ENCODE results near the gene MIXL1. TPM values are rescaled to one million over a fixed set of nuclear protein-coding genes. Genes with fewer than 3 reads are reported as not detected.

MIXL1 gene
- total and polyA plus RNA-seq, 2 of the 13 experiments (the other 11 are each of a cell fraction or from before 2014, with no cell fraction given) = 7.6 to 18.5 TPM

DNA sequence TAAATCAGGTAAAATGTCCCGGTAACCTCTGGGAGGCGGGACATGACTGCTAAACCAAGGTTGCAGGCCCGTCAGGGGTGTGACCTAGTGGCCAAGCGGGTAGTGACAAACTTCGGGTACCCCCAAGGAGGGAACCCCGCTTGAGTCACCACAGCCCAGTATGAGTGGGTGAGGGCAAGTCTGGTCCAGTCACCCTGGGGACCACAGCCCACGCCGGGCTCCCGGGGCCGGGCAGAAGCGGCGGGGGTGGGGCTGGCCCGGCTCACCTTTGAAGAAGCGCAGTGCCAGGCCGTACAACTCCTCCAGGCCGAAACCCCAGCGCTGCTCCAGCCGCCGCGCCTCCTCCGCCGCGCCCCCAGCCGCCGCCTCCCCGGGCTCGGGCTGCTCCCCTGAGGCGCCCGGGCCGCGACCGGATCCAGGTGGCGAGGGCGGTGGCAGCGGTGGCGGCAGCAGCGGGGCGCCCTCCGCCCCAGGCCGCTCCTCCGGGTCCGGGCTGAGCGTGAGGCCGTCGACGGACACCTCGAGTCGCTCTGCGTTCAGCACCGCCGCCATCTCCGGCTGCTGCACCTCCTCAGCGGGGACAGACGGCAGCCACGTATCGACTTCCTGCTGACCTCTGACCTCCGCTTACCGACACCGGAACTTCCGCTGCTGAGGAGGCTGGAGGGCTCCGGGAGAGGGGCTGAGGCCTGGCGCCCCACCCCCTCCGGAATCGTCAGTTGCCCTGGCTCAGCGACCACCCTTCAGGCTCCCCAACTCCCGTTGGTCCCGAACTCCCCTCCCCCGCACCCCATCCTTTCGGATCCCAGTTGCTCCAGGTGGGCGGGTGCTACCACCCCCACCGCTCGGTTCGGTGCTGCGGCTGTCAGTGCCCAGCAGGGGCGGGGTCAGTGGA lies 37.1 kb upstream of the MIXL1 start, which contains the start of gene ACBD3 (continued):
- TF ChIP-seq ZNF33A (CRISPR knock-in tag; IDR thresholded peaks at IDR 0.05; ENCODE audit: borderline replicate concordance) (no peak), ZNF644 (CRISPR knock-in tag; IDR thresholded peaks at IDR 0.05; ENCODE audit: low read depth) (no peak), MEF2D (CRISPR knock-in tag; IDR thresholded peaks at IDR 0.05) (peak; percentile 50; the same call in 1 of the 2 replicates), ZNF572 (CRISPR knock-in tag; IDR thresholded peaks at IDR 0.05) (peak; percentile 96), ZZZ3 (CRISPR knock-in tag; IDR thresholded peaks at IDR 0.05; ENCODE audit: borderline replicate concordance) (peak; percentile 73; the same call in 1 of the 2 replicates), GTF3A (CRISPR knock-in tag; conservative IDR thresholded peaks at IDR 0.05) (no peak), HES4 (CRISPR knock-in tag; IDR thresholded peaks at IDR 0.05; ENCODE audit: borderline replicate concordance) (0 out of 2 replicates have a peak, but pooled peaks have one; percentile 20), CHD4 (IDR thresholded peaks at IDR 0.05; ENCODE audit: borderline replicate concordance, low read length) (0 out of 2 replicates have a peak, but pooled peaks have one; percentile 45), FLYWCH1 (CRISPR knock-in tag; IDR thresholded peaks at IDR 0.05) (peak; percentile 53; the same call in 1 of the 2 replicates), JARID2 (CRISPR knock-in tag; IDR thresholded peaks at IDR 0.05; ENCODE audit: insufficient replicate concordance) (no peak), CBX2 (IDR thresholded peaks at IDR 0.05; ENCODE audit: low read depth, low read length) (no peak), CBX2 (CRISPR knock-in tag; IDR thresholded peaks at IDR 0.05; ENCODE audit: low read depth) (no peak)
- TF ChIP-seq, protein P1, sequence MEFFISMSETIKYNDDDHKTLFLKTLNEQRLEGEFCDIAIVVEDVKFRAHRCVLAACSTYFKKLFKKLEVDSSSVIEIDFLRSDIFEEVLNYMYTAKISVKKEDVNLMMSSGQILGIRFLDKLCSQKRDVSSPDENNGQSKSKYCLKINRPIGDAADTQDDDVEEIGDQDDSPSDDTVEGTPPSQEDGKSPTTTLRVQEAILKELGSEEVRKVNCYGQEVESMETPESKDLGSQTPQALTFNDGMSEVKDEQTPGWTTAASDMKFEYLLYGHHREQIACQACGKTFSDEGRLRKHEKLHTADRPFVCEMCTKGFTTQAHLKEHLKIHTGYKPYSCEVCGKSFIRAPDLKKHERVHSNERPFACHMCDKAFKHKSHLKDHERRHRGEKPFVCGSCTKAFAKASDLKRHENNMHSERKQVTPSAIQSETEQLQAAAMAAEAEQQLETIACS (CRISPR knock-in tag; IDR thresholded peaks at IDR 0.05) = no peak
- TF ChIP-seq, protein P2, sequence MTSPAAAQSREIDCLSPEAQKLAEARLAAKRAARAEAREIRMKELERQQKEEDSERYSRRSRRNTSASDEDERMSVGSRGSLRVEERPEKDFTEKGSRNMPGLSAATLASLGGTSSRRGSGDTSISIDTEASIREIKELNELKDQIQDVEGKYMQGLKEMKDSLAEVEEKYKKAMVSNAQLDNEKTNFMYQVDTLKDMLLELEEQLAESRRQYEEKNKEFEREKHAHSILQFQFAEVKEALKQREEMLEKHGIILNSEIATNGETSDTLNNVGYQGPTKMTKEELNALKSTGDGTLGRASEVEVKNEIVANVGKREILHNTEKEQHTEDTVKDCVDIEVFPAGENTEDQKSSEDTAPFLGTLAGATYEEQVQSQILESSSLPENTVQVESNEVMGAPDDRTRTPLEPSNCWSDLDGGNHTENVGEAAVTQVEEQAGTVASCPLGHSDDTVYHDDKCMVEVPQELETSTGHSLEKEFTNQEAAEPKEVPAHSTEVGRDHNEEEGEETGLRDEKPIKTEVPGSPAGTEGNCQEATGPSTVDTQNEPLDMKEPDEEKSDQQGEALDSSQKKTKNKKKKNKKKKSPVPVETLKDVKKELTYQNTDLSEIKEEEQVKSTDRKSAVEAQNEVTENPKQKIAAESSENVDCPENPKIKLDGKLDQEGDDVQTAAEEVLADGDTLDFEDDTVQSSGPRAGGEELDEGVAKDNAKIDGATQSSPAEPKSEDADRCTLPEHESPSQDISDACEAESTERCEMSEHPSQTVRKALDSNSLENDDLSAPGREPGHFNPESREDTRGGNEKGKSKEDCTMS (CRISPR knock-in tag; conservative IDR thresholded peaks at IDR 0.05) = no peak
- TF ChIP-seq, protein P3, sequence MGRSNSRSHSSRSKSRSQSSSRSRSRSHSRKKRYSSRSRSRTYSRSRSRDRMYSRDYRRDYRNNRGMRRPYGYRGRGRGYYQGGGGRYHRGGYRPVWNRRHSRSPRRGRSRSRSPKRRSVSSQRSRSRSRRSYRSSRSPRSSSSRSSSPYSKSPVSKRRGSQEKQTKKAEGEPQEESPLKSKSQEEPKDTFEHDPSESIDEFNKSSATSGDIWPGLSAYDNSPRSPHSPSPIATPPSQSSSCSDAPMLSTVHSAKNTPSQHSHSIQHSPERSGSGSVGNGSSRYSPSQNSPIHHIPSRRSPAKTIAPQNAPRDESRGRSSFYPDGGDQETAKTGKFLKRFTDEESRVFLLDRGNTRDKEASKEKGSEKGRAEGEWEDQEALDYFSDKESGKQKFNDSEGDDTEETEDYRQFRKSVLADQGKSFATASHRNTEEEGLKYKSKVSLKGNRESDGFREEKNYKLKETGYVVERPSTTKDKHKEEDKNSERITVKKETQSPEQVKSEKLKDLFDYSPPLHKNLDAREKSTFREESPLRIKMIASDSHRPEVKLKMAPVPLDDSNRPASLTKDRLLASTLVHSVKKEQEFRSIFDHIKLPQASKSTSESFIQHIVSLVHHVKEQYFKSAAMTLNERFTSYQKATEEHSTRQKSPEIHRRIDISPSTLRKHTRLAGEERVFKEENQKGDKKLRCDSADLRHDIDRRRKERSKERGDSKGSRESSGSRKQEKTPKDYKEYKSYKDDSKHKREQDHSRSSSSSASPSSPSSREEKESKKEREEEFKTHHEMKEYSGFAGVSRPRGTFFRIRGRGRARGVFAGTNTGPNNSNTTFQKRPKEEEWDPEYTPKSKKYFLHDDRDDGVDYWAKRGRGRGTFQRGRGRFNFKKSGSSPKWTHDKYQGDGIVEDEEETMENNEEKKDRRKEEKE (IDR thresholded peaks at IDR 0.05) = no peak
- TF ChIP-seq, protein P4, sequence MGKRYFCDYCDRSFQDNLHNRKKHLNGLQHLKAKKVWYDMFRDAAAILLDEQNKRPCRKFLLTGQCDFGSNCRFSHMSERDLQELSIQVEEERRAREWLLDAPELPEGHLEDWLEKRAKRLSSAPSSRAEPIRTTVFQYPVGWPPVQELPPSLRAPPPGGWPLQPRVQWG (CRISPR knock-in tag; IDR thresholded peaks at IDR 0.05; ENCODE audit: borderline replicate concordance, low read depth) = no peak
- TF ChIP-seq, protein P5, sequence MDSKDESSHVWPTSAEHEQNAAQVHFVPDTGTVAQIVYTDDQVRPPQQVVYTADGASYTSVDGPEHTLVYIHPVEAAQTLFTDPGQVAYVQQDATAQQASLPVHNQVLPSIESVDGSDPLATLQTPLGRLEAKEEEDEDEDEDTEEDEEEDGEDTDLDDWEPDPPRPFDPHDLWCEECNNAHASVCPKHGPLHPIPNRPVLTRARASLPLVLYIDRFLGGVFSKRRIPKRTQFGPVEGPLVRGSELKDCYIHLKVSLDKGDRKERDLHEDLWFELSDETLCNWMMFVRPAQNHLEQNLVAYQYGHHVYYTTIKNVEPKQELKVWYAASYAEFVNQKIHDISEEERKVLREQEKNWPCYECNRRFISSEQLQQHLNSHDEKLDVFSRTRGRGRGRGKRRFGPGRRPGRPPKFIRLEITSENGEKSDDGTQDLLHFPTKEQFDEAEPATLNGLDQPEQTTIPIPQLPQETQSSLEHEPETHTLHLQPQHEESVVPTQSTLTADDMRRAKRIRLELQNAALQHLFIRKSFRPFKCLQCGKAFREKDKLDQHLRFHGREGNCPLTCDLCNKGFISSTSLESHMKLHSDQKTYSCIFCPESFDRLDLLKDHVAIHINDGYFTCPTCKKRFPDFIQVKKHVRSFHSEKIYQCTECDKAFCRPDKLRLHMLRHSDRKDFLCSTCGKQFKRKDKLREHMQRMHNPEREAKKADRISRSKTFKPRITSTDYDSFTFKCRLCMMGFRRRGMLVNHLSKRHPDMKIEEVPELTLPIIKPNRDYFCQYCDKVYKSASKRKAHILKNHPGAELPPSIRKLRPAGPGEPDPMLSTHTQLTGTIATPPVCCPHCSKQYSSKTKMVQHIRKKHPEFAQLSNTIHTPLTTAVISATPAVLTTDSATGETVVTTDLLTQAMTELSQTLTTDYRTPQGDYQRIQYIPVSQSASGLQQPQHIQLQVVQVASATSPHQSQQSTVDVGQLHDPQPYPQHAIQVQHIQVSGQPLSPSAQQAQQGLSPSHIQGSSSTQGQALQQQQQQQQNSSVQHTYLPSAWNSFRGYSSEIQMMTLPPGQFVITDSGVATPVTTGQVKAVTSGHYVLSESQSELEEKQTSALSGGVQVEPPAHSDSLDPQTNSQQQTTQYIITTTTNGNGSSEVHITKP (CRISPR knock-in tag; IDR thresholded peaks at IDR 0.05; ENCODE audit: low read depth) = no peak; the same call in 1 of the 2 replicates
